Head of caudate nucleus (tissue), 42 donors: Measurements from ENCODE around the gene COG7.

ENCODE experiments used
- DNase-seq, 42 donors: peaks; one replicate each; pipeline versions ENCODE4 v3.0.0 to v3.0.0-alpha.2; 2020 to 2021; ENCODE audit warnings: mixed read lengths in 7 of 42
- intact Hi-C: fragments of 100-400 bp; cut with DNase I; formaldehyde crosslinking; loops from one replicate; pipeline ENCODE4 v1.15.0; 2022

COG7 gene

GRCh38 chr16:23348579-23349469, 104.2 kb downstream of the COG7 start:
- intact Hi-C loops: no loop called here
- no peak for DNase-seq

- intact Hi-C loops: no loop called here
- no peak for DNase-seq
Measured at GRCh38 chr16:23345237-23345636, 107.8 kb downstream of the COG7 start.

DNA sequence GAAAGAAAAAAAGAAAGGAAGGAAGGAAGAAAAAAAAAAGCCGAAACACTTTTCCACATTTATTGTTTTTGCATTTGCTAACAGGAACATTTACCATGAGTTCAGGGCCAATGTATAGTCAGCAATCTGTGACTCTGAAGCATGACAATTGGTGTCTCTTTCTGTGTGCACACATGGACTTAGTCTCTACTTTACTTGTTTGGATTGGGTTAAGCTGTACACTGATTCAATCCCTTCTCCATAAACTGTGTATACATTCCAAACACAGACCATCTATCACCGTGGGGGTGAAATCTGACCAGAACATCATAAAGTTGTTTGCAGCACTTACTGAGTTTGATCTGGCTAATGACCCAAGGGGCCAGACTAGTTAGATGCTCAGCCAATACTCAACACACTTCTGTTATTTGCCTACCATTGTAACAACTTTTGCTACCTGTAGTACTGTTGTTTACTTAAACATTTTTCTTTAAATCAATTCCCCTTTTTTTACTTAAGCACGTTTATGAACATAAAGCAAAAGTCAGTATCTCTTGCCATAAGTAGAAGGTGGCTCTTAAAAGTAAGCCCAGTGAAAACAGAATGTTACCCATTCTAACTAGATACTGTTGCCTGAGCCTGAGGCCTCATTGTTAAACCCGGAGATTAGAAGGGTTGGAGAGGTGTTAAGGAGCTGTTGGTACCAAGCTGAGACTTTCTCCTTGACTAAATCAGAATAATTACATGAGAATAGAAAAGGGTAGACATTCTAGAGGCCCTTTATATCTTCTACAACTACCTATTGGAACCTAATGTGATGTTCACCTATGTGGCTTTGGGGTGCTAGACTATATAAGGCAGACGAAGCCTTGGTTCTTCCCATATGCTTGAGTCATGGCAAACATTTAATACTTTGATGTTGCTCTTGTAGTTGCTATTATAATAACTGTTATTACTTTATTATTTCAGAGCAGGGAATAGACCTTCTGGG, 109.1 kb downstream of the COG7 start:
- DNase-seq: no peak
- intact Hi-C loops: no loop called here

- intact Hi-C loops: no loop called here
- no peak for DNase-seq
Measured at GRCh38 chr16:23342083-23342640, 110.8 kb downstream of the COG7 start.

GRCh38 chr16:23339787-23340186, 113.2 kb downstream of the COG7 start:
- no peak for DNase-seq
- intact Hi-C loops: no loop called here
